SK-N-SH (cell line): ENCODE data around the gene SSTR3.

Experiments used
- CTCF ChIP-seq: fragments of 200-600 bp; sonication (generic); IDR thresholded peaks from 2 replicates; pipeline ENCODE4 v1.6.1; 2017; ENCODE audit warnings: antibody characterized with exemption, mild to moderate bottlenecking, moderate library complexity
- TAF1 ChIP-seq: IDR thresholded peaks from 2 replicates; pipeline ENCODE4 v1.6.1; 2012; ENCODE audit warnings: low read depth, mild to moderate bottlenecking, low read length, moderate library complexity, borderline replicate concordance

GRCh38 chr22:37218771-37219411 lies 6.6 kb upstream of the SSTR3 start:
- TF ChIP-seq CTCF, result no peak
- no peak for TF ChIP-seq TAF1
